Stimulated activated CD8-positive, alpha-beta memory T cell treated with anti-CD3 and anti-CD28 coated beads, Interleukin-7, amount 100 ng/mL, for 4 hours (primary cell): ENCODE data around the gene DPT.

Source experiments
- DNase-seq, 2 donors: peaks; one replicate each; pipeline ENCODE4 v3.0.0-alpha.2; 2020; ENCODE audit warnings: low read depth in 2 of 2

Gene DPT

DNA sequence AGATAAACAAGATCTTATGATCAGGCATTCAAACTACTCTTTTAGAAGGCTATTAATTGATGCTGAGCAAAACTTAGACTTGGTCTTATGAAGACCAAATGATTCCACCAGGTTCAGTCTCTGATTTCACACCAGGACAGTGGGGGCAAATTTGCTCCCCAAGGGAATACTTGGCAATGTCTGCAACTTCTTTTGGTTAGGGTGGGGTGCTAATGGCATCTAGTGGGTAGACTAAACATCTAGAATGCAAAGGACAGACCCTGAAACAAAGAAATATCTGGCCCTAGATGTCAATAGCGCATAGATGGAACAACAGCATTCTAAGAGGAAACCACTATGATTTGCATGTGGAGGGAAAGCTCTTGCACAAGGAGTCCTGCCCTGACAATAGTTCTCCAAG, 30.6 kb downstream of the DPT start:
- no peak for DNase-seq

GRCh38 chr1:168697356-168698126, 31.5 kb downstream of the DPT start:
- DNase-seq, result no peak

DNA sequence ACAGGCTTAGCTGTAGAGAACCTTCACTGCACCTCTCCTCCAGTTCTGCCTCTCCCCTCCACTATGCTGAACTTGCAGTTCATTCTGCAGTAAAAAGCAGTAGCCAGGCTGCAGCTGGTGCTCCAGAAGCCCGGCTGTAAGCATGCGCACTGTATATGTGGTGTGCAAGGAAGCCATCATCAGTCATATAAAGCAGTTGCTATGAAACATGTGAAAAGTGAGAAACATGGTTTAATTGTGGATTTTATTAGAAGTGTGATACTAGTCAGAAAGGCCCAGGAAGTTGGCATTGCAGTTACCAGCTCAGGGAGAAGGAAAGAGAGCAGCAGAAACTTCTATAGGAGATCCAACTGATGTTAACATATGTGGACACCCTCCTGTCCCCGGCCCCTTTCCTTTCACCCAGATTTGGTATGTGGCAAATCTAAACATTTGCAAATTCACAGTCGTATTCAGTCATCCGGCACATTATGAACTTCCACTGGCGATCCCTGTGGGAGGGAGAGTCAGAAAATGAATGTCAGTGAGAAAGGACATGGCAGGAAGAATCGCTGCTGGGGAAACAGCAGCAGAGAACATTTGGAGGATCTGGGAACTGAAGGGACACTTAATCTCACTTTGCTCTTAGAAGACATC, 32.8 kb downstream of the DPT start:
- DNase-seq, result no peak

- DNase-seq, result no peak
These were observed 35.2 kb downstream of the DPT start for GRCh38 chr1:168693872-168694238.

DNA sequence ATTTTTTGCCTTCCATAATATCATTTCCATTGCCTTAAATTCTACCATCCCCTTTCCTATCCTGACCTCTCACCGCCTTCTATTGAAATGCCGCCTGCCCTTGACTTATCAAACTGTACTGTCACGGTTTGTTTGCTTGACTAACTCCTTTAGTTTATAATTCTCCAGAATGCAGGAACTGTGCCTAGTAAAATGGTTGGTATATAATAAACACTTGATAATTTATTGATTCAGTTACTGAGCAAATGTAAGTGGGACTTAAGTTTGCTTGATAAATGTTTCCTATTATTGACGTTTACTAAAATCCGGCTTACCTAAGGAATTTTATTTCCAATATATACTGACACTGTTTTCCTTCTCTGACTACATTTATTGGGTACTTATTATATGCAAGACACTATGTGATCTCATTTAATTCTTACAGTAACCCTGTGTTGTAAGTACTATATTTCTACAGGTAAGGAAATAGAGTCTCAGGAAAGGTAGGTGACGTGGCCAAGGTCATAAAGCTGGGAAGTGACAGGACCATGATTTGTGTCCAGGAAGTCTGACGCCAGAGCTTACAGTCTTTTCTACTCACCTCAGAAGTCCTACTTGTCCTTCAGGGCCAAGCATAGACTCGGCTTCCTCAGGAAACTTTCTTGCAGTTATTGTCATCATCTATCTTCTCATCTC, 35.7 kb downstream of the DPT start:
- no peak for DNase-seq

DNA sequence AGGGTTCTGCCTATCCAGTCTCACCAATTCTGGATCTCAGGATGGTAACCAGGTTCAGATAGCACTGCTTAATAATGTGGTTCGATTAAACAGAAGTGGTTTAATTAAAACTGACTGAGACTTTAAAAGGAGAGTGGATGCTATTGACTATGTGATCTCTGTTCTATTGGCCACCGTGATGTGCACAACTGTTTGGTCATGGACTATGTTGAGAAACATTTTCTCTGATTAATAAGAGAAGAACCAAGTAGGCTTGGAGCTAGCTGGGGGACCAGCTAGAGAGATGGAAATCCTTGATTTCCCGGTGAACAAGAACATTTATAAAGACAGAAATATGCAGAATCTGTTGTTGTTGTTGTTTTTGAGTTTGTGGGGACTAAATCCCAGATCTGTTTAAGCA, 36.5 kb downstream of the DPT start:
- DNase-seq, result no peak

DNA sequence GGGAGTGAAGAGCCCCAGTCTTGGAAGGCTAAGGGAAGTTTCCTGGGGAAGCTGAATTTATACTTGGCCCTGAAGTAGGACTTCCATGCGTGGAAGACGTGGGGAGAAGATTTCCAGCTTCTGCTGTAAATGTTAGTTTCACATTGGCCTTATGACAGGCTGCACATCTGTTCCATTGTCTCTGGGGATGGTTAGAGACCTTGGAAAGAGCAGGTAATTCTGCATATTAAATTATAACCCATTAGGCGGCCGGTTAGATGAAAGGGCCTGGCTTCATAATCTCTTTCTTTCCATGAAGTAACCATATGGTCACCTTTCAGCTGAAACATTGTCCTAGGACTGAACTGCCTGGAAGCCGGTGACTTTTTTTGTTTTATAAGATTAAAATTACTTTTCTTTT, 37.5 kb downstream of the DPT start:
- DNase-seq, result no peak

- no peak for DNase-seq
These were observed 39.0 kb downstream of the DPT start for GRCh38 chr1:168689726-168690602.

DNA sequence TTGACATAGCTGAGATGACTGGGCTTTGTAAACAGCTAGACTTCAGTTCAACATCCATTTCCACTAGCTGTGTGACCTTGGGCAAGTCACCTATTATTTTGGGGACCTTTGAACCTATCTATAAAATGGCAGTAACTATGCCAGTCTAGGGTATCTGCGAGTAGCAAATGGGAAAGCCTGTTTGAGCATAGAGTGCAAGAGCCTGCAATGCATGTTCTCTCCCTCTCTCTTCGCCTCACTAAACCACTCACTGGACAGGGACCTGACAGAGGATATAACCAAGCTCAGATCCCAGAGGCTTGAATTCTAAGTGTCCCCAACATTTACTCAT, 39.7 kb downstream of the DPT start:
- DNase-seq, result no peak

DNA sequence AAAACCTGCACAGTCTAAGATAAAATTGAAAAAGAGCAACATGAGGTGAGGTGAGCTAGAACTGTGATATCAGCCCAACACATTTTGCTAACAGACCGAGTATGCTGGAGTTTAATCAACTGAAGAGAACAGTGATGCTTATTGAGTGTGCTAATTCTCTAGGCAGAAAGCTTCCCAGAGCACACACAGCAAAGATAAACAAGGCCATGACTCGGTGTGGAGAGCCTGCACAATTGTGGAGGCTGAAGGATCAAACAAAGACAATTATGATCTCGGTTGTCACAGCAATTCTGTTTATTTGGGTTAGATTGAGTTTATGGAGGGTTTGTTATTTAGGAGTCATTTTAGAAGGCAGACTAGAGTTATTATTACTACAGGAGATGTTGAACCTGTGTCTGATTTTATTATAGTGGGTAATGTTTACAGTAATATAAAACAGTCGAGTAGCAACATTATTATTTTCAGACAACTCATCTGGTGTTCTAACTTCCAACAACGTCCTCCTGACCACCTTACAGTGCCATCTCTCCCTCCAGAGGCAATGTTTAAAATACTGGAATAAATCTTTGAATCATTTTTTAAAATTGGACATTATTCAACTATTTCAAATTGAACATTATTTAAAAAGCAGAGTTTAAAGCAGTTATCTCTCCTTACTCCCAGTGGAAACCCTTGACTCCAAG, 40.2 kb downstream of the DPT start:
- no peak for DNase-seq

DNA sequence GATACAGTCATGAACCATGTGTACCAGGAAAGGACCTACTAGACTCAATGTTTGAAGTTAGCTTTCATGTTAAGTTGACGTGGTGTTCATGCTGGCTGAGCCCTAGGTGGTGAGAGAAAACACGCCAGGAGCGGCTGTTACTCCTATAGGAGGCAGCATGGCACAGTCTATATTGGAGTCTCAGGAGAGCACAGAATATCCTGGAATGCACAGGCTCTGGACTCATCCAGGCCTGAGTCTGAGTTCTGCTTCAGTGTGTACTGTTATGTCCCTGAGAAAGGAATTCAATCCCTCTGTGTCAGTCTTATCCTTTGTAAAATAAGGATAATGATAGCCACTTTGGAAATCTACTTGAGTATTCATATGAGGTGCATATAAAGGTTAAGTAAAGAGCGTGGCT, 41.2 kb downstream of the DPT start:
- DNase-seq, result no peak

DNA sequence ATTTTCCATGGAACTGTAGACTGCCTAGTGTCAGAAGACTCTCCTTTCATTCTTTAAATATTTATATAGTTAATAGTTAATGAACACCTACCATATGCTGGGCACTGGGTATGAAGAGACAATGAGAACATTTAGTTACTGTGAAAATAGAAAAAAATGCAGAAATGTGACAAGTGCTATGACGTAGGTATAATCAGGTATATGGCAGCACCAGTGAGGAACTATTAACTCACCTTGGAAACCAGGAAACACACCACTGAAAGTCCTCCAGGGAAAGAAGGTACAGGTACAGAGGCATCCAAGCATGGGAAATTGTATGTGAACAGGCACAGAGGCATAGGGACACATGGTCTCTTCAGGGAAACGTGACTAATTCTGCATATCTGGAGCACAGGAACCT, 42.3 kb downstream of the DPT start:
- DNase-seq, result no peak

GRCh38 chr1:168683871-168684270, 45.1 kb downstream of the DPT start:
- DNase-seq, result no peak

DNA sequence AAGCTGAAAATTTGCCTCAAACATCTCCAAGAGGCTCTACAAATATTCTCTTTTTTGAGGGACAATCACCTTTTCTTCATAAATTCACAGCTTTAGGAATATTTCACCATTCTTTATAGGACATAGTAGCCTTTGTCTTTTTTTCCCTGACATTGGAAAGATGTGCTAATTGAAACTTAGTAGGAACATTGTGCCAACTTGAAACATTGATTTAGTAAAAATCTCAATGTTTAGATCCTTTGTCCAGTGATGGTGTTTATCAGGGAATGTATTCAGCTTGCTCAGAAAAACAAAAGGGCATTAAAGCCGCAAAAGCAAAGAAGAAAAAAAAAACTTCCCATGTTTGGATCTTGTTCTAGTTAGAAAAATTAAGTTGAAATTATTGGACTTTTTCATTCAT, 52.1 kb downstream of the DPT start:
- no peak for DNase-seq

DNA sequence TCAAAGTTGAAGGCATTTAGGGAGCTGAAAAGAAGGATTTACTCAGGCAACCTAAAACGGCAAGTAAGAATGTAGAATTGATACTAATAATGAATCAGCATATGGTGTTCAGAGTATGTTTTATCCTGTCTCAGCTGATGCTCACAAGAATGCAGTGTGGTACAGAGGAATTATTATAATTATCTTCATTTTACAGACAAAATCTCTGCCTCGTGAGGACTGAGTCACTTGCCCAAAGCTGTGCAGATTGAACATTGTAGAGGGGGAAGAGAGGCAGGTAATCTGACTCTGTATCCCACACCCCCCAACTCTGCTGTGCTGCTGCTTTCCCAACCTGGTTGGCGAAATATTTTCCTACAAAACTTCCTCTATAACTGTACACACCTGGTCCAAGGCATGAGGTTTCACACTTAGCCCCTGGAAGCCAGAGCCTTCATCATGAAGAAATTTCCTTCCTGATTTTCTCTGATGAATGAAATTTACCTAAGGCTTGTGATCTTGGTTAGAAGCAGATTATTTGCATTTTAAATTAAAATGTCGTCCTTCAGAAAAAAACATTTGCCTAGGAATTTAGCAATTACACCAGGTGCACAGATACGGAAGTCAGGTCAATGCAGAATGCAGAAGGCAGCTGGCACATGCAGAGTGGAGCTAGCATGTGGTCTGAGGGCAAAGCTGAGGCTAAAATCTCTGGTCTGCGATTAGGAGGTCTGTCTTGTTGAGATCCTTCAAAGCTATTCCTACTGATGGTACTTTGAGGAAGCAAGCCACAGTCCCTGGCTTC, 52.8 kb downstream of the DPT start:
- DNase-seq, result no peak

GRCh38 chr1:168673974-168674683, 54.9 kb downstream of the DPT start:
- no peak for DNase-seq

DNA sequence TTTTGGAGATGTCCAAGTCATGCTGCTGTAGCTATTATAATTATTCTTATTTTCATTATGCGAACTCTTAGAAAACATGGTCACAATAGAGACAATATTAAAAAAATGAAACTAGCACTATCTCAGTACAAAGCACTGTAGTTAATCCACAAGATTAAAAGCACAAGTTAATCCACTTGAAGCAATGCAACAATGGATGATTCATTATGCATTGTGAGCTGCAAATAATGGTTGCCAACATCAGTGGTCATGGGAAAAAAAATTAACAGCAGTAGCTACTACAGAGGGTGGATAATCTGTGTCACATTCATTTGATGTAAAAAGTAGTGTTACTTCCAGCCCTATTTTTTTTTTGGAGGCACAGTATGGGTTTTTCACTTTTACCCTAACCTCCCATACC, 56.7 kb downstream of the DPT start:
- no peak for DNase-seq

- DNase-seq, result no peak
These were observed 57.2 kb downstream of the DPT start for GRCh38 chr1:168671782-168672181.

GRCh38 chr1:168665975-168666374, 63.0 kb downstream of the DPT start:
- no peak for DNase-seq

- no peak for DNase-seq
These were observed 64.8 kb downstream of the DPT start for GRCh38 chr1:168664069-168664834.
